Medulla oblongata (tissue), 1 donor: Measurements from ENCODE around the gene RPTOR.
A peak's percentile ranks its signal among the peaks of the same experiment; 100 is the strongest.
"Not testable (repeated sequence)": the region's sequence is repeated elsewhere in the genome, so short reads cannot be mapped to it uniquely, and the experiment has no call there.

Source experiments
- DNase-seq: peaks from one replicate; pipeline ENCODE4 v3.0.0-alpha.2; 2015; ENCODE audit errors: extremely low spot score

Gene RPTOR

GRCh38 chr17:80861418-80861815 lies 316.8 kb downstream of the RPTOR start:
- no peak for DNase-seq

GRCh38 chr17:80861892-80862291 lies 317.3 kb downstream of the RPTOR start:
- peak; percentile 63 for DNase-seq

- DNase-seq: no peak
These were observed 317.9 kb downstream of the RPTOR start for GRCh38 chr17:80862481-80862961.

GRCh38 chr17:80862978-80863377 lies 318.3 kb downstream of the RPTOR start:
- DNase-seq: no peak

GRCh38 chr17:80863626-80864025 lies 319.0 kb downstream of the RPTOR start:
- no peak for DNase-seq

- no peak for DNase-seq
These were observed 320.1 kb downstream of the RPTOR start for GRCh38 chr17:80864751-80865150.

GRCh38 chr17:80866050-80866793 lies 321.6 kb downstream of the RPTOR start:
- DNase-seq: peak; percentile 81

GRCh38 chr17:80868022-80868609 lies 323.5 kb downstream of the RPTOR start:
- DNase-seq: no peak

- no peak for DNase-seq
These were observed 325.0 kb downstream of the RPTOR start for GRCh38 chr17:80869481-80870145.

- DNase-seq: no peak
These were observed 325.8 kb downstream of the RPTOR start for GRCh38 chr17:80870401-80870800.

GRCh38 chr17:80871341-80871740 lies 326.7 kb downstream of the RPTOR start:
- no peak for DNase-seq

GRCh38 chr17:80872001-80872500 lies 327.4 kb downstream of the RPTOR start:
- no peak for DNase-seq

- no peak for DNase-seq
These were observed 328.1 kb downstream of the RPTOR start for GRCh38 chr17:80872501-80873306.

GRCh38 chr17:80873307-80873951 lies 328.8 kb downstream of the RPTOR start:
- DNase-seq: peak; percentile 78

- DNase-seq: no peak
These were observed 330.3 kb downstream of the RPTOR start for GRCh38 chr17:80874866-80875445.

GRCh38 chr17:80875480-80875995 lies 330.9 kb downstream of the RPTOR start:
- not testable (repeated sequence) for DNase-seq

GRCh38 chr17:80876456-80876949 lies 331.9 kb downstream of the RPTOR start:
- not testable (repeated sequence) for DNase-seq

- DNase-seq: no peak
These were observed 332.5 kb downstream of the RPTOR start for GRCh38 chr17:80876950-80877728.

- no peak for DNase-seq
These were observed 333.2 kb downstream of the RPTOR start for GRCh38 chr17:80877729-80878303.
